ENCODE measurements around the gene IFIT2.
"Not testable (repeated sequence)": the region's sequence is repeated elsewhere in the genome, so short reads cannot be mapped to it uniquely, and the experiment has no call there.

IFIT2 gene

DNA sequence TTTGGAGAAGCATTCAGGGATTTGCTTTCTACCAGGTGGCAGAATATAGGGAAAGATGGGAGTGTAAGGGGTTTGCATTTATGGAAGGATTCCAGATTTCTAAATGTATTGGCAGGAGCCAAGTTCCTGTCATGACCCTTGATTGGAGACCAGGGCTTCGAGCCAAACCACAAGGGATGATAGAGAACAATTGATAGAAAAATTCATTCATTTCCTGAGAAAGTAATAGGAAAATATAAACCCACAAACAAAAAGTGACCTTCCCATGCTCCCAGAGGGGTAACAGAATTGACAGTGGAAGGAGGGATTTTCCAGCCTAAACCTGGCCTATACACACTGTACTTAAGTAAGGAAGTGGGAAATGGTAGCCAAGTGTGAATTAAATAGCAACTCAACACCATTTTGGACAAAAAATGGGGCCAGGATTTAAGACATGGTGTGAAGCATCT is 22.4 kb upstream of the IFIT2 start:
- no peak for DNase-seq (ENCODE audit: low spot score)

DNA sequence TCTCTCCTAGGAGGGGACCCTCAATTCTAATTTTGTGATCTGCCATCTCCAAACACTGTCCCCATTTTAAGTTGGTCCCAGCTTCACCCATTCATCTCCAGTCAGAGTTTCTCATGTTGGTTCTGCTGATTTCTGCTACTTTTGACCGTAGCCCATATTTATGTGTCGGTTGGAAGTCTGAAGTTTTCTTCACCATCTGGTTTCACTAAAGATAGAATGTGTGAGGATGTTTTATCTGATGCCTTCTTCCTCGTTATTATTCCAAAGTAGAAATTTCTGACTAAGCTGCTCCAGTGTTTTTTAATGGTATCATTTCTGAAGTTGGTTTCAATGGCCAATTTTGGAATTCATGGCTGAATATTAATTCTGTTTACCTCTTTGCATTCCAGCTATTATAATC is 21.3 kb upstream of the IFIT2 start:
- DNase-seq (ENCODE audit: low spot score), result no peak

DNA sequence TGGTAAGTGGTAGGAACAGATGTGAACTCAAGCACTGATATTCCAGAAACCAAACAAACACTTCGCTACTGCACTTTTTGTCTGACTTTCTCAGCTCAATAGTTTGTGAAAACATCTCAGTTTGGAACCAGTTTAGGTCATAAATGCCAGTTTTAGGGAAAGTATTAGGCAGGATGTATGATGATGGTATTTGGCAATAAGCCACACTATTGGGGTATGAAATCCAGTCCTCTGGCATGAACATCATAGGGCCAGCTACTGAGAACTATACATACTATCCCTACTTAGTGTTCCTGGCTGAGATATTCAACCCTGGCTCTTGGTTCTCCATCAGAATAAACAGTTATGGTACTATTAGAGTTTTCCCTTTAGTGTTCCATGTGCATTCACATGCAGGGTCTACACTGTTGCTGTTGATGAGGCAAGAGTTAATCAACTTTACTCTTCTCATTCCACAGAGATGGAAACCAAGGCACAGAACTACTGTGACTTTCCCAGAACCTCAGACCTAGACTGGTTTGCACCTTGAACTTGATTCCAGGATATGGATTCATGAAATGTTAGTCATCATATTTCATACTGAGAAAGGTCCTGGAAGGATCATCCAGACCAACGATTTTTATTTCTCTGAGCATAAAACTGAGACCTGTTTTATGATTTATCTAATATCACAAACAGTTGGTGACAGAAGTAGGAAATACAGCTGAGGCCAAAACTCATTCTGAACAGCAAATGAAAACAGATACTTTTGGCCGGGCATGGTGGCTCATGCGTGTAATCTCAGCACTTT is 20.0 kb upstream of the IFIT2 start:
- no peak for DNase-seq (ENCODE audit: low spot score)

DNA sequence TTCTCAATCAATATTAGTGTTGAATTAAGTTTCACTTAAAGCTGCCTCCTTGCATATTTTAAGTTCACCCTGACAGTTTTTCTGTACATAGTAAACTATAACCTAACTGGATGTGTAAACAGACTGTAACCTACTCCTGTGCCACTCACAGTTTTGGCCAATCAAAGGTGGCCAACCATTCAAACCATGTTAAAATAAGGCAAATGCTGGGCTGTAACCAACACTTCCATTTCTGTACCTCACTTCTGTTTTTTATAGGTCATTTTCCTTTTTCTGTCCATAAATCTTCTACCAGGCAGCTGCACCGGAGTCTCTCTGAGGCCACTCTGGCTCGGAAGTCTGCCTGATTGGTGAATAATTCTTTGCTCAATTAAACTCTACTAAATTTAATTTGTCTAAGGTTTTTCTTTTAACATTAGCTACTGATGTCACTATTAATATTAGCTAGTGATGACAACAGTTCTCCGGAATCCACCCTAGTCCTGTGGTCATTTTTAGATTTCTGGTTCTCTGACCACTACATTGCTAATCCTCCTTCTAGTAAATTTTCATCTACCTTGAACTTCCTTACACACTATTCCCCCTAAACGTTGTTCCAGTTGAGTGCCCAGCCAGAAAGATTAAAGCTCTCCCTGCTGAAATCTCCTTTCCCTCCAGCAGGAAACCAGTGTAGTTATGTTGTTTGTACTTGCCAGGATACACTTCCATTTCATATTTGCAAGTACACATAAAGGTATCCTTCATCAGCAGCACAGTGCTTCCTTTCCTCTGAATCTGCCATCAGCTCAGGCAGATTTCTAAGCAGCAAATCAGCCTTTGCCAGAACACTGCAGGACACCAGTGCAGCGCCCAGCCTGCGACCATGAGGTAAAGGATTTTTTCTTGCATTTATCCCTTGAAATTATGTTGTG is 18.6 kb upstream of the IFIT2 start:
- peak; percentile 88 for DNase-seq (ENCODE audit: low spot score)

DNA sequence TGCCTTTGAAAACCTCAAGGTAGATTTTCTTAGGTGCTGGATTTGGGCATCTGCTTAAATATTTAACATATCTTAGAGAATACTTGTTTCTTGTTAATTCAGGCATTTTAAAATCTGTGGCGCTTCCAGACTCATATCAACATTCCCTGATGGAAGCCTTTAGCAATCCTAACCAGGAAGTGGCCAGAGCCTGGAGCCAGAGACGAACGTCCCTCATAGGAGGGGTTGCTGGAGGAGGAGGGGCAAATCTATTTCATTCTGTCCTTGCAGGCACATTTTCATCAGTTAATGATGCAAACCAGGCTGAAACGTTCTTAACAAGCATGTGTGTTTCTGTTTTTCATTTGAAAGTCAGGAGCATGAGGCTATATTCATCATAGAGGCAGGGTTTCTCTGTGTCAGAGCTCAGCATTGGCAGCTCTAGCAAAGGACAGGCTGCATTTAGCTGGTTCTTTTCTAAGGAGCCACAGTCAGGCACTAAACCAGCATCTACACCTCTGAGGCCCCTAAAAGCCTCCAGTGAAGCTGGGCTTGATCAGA is 17.8 kb upstream of the IFIT2 start:
- DNase-seq (ENCODE audit: low spot score), result peak; percentile 93

DNA sequence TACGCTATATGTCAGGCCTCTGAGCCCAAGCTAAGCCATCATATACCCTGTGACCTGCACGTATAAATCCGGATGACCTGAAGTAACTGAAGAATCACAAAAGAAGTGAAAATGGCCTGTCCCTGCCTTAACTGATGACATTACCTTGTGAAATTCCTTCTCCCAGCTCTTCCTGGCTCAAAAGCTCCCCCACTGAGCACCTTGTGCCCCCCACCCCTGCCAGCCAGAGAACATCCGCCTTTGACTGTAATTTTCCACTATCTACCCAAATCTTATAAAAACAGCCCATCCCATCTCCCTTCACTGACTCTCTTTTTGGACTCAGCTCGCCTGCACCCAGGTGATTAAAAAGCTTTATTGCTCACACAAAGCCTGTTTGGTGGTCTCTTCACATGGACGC is 17.1 kb upstream of the IFIT2 start:
- not testable (repeated sequence) for DNase-seq (ENCODE audit: low spot score)

DNA sequence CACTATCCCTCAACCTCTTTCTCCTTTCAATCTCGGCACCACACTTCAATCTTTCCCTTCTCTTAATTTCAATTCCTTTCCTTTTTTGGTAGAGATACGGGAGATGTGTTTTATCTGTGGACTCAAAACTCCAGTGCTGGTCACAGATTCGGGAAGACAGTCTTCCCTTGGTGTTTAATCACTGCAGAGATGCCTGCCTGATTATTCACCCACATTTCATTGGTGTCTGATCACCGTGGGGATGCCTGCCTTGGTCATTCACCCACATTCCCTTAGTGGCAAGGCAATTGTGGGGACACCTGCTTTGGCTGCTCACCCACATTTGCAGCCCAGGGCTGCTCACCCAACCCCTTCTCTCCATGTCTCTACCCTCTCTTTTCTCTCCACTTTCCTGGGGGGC is 16.5 kb upstream of the IFIT2 start:
- not testable (repeated sequence) for DNase-seq (ENCODE audit: low spot score)

DNA sequence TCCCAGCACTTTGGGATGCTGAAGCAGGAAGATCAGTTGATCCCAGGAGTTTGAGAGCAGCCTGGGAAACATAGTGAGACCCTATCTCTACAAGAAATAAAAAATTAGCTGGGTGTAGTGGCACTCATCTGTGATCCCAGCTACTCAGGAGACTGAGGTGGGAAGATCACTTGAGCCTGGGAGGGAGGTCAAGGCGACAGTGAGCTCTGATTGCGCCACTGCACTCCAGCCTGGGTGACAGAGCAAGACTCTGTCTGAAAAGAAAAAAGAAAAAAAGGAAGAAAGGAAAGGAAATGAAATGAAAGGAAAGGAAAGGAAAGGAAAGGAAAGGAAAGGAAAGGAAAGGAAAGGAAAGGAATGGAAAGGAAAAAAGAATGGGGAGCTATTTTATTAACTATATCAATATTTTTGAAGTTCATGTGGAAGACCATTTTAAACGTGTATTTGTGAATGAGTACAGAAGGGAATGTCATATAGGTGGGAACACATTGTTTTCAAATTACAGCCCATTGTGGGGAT is 7.1 kb upstream of the IFIT2 start:
- no peak for DNase-seq (ENCODE audit: low spot score)

DNA sequence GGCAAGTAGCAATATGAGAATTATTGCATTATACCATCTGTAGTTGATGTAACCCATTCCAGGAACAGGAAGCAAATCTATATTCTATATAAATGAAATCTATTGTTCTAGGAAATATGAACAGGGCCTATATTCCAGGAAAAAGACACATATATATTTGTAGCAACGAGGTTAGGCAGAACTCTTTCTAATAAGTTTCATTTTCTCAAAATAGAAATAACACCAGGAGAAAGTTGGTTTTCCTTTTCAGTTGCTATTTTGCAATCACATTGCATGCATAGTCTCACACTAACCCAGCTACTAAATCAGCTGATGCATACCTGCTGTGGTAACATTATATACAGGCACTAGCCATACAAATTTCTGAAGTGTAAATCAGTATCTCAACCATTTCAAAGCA is 6.2 kb upstream of the IFIT2 start:
- DNase-seq (ENCODE audit: low spot score), result no peak

DNA sequence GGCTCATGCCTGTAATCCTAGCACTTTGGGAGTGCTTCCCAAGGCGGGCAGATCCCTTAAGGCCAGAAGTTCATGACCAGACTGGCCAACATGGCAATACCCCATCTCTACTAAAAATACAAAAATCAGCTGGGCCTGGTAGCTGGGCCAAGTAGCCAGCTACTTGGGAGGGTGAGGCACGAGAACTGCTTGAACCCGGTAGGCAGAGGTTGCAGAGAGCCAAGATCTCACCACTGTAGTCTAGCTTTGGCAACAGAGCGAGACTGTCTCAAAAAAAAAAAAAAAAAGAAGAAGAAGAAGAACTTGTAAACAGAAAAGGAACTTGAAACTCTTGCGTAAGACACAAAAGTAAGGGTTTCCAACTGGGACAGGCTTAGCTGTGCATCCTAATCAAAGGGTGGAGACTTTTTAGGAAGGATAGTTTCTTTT is 5.6 kb upstream of the IFIT2 start:
- no peak for DNase-seq (ENCODE audit: low spot score)

DNA sequence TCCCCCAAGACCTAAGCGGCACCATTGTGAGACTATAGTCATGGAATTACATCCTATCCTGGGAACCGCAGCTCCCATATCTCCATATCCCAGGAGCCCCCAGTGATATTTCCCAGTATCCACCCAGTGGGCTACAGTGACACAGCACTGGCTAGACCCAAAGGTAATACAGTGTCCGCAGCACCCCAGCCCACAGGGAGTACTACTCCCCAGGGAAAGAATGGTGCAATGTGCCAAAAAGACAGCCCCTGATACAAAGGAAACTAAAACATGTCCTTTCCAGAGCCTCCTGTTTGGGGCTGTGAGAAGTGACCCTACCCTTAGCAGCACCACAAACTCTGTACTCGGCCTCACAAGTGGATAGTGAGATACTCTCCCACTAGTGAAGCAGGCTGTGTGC is 4.5 kb upstream of the IFIT2 start:
- no peak for DNase-seq (ENCODE audit: low spot score)

DNA sequence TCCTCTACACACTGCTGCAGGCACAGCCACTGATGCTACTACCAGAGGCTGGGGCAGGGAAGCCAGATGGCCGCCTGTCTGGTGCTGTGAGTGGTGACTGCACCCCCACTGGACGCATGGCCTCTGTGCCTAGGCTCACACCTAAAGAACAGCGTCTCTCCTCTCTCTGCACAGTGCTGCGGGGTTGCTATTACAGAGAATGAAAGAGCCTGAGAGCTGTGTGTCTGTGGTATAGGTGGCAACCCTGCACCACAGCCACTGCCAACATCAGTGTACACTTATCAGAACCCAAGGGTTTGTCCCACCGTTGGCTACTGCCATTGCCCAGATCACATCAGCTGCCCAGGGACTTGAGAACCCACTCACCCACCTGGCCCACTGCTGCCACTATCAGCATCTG is 4.1 kb upstream of the IFIT2 start:
- DNase-seq (ENCODE audit: low spot score), result no peak

DNA sequence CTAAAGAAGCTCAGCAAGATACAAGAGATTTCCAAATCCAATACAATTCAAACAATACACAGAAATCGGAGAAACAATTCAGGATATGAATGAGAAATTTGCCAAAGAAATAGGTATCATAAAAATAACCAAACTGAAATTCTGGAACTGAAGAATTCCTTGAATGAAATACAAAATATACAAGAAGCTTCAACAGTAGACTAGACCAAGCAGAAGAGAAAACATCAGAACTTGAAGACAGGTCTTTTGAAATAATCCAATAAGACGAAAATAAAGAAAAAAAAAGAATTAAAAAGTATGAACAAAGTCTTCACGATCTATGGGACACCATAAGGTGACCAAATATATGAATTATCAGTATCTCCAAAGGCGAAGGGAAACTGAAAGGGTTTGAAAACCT is 2.8 kb upstream of the IFIT2 start:
- DNase-seq (ENCODE audit: low spot score), result no peak

DNA sequence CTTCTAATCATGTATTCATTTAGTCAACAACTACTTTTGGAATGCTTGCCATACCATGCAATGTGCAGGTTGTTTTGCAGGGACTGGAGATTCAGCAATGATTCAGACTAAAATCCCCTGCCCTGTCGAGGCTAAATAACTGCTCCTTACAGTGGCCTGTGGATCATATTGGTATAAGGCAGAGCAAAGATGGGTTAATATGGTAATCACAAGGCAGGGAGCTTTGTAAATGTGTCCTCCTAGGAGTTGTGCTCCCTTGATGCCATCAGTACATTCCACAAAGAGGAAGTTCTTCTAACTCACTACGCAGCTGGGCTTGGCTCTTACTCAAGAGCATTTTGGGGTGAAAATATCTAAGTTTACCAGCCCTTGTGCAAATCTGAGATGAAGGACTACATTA is 614 bp upstream of the IFIT2 start:
- DNase-seq (ENCODE audit: low spot score), result peak; percentile 51

DNA sequence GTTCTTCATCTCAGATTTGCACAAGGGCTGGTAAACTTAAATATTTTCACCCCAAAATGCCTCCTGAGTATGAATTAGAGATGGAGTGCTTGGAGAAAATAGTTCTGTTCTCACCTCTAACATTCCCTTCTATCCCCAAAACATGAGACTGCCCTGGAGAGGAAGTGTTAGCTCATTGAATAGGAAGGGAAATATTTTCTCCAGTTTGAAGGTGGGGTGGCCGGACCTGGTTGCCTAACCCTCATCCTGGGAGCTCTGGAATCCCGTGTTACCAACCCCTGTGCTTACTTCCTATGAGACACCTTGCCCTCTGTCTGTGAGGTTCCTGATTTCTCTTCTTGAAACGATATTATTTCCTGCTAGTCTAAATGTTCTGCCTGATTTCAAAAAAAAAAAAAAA is 779 bp downstream of the IFIT2 start:
- no peak for DNase-seq (ENCODE audit: low spot score)

DNA sequence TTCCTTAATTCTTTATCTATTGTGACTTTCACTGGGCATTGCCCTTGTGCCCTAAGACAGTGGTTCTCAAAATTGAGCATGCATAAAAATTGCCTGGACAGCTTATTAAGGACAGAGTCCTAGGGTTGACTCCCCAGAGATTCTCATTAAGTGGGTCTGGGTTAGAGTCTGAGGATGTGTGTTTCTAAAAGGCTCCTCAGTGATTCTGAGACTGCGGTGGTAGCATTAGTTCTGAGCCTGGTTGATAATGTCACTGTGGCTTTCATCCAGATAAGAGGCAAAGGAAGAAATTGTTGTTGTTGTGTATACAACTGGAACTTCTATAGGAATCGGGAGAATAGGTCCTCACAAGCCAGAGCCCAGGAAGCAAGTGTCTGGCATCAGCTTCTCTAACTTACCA is 1.3 kb downstream of the IFIT2 start:
- DNase-seq (ENCODE audit: low spot score), result peak; percentile 54

DNA sequence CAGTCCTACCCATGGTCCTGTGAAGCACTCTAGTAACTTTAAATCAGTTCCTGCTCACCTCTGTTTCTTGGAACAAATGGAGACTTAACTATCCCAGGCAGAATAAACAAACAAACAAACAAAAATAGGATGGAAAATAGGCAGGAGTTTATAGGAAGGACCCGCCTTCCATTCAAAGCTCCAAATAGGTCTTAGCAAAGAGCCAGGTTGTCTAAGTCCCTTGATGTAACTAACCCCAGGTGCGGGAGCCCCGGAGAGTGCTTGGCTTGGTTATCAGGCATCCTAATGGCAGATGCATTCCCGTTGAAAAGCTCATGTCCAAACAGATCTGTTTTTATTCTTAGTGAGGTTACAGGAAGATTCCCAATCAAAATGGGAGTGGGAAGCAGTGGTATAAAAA is 2.2 kb downstream of the IFIT2 start:
- no peak for DNase-seq (ENCODE audit: low spot score)

DNA sequence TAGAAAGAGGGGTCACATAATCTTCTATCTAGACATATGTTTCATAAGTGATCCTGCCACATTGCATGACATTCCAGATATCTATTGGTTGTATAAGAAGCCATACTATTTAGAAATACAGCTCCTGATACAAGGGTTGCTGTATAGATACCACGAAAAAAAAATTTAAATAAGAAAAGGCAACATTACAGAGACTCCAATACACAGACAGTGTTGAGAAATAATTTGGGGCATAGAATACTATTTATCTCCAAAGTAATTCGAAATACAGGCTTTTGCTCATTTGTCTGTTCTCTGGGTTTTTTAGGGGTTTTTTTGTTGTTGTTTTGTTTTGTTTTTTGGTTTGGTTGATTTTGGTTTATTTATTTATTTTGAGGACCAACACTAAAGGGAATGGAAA is 2.6 kb downstream of the IFIT2 start:
- no peak for DNase-seq (ENCODE audit: low spot score)

DNA sequence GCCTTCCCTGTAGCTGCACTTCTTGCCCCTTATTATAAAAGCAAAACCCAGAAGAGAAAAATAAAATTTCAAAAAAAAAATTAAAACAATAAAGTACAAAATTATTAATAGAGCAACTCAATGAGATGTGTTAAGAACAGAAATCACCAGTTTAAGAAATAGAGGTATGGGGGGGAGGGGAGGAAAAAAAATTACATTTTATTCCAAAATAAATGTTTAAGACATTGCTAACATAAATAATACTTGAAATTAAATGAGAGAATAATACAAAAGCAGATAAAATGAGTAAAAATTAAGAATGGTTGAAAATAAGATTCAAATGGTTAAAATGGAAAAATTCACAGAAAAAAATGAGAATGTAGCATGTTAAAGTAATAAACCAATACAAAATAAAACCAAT is 3.1 kb downstream of the IFIT2 start:
- no peak for DNase-seq (ENCODE audit: low spot score)

DNA sequence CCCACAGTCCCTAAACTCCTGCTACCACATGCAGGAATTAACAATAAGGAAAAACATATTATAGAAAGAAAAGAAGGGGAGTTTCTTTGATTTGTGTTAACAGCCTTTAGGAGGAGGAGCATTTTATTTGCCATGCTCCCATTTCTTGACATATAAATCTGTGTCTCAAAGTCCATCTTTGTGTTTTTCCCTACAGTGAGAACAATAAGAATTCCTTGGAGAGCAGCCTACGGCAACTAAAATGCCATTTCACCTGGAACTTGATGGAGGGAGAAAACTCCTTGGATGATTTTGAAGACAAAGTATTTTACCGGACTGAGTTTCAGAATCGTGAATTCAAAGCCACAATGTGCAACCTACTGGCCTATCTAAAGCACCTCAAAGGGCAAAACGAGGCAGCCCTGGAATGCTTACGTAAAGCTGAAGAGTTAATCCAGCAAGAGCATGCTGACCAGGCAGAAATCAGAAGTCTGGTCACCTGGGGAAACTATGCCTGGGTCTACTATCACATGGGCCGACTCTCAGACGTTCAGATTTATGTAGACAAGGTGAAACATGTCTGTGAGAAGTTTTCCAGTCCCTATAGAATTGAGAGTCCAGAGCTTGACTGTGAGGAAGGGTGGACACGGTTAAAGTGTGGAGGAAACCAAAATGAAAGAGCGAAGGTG is 4.1 kb downstream of the IFIT2 start:
- no peak for DNase-seq (ENCODE audit: low spot score)

DNA sequence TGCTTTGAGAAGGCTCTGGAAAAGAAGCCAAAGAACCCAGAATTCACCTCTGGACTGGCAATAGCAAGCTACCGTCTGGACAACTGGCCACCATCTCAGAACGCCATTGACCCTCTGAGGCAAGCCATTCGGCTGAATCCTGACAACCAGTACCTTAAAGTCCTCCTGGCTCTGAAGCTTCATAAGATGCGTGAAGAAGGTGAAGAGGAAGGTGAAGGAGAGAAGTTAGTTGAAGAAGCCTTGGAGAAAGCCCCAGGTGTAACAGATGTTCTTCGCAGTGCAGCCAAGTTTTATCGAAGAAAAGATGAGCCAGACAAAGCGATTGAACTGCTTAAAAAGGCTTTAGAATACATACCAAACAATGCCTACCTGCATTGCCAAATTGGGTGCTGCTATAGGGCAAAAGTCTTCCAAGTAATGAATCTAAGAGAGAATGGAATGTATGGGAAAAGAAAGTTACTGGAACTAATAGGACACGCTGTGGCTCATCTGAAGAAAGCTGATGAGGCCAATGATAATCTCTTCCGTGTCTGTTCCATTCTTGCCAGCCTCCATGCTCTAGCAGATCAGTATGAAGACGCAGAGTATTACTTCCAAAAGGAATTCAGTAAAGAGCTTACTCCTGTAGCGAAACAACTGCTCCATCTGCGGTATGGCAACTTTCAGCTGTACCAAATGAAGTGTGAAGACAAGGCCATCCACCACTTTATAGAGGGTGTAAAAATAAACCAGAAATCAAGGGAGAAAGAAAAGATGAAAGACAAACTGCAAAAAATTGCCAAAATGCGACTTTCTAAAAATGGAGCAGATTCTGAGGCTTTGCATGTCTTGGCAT is 4.8 kb downstream of the IFIT2 start:
- DNase-seq (ENCODE audit: low spot score), result no peak
